ENCODE data around the gene GLYR1.

The GLYR1 gene

DNA sequence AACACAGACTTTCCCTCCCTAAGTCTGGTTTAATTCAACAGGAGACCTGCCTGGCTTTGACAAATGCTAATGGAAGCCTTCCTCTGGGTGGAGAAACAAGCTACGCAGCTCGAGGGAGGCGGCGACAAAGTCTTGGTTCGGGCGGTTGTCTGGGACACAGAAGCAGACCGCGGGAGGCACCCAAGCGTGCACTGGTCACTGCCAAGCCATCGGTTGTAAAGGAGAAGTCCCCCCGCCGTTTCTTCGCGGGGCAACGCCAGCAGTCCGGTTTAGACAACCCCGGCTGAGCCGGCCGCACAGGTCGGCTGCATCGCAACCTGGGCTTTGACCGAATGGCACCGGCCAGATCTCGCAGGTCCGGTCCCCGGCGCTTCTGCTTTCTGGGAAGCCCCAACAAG is 586 bp downstream of the GLYR1 start:
- DNase-seq = peak; percentile 5

DNA sequence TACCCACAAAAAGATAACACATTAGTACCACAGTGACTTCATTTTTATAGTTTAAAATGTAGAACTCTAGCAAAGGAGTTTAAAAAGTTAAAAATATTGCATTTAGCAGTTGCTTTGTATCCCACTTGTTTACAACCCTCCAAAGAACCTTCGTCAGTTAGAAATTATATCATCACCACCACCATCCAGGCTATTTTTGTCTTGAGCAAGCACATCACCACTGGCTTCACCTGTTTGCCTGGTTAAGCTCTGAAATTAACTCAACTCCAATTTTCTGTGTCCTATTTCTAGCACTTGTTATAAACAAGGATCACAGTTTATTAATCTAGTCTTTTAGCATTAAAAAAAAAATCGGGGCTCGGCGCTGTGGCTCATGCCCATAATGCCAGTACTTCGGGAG is 6.1 kb downstream of the GLYR1 start:
- DNase-seq = no peak

DNA sequence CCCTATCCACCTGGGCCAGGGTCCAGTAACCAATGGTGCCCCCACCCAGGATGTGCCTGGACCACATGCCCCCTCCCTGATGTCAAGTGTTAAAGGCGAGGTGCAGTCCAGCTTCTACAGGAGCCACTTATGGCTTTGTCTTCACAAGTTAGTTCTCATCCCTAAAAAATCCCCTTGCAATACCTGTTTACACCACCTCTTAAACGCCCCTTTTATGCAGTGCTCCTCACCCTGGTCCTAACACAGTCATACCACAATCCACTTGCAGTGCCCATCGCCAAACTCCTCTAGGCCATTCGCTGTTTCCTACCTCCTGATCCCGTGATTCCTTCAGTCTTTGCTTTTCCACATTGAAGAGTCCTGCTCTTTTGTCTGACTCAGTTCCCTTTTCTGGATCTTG is 7.1 kb downstream of the GLYR1 start:
- DNase-seq = no peak

DNA sequence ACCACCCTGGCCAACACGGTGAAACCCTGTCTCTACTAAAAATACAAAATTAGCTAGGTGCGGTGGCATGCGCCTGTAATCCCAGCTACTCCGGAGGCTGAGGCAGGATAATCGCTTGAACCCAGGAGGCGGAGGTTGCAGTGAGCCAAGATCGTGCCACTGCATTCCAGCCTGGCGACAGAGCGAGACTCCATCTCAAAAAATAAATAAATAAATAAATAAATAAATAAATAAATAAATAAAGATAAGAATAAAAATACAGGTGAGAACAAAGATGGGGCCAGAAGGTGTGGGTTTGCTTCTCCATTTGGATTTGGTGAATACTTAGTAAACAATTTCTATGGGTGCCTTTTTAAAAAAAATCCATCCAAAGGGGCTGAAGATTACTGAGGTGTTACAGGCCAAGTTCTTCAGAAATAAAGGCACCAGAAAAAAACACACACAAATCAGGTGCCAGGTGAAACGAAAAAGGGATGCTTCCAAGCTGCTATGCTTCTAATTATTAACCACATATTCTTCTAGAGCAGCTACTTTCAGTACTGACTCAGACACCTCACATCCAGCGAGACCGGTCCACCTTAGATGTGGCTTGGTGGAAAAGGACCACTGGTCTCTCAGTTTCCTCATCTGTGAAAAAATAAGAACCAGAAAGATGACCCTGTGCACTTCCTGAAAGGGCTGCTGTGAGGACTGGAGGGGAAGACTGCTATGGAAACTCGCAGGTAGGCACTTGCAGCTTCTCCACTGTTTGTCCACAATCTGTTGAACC is 9.2 kb downstream of the GLYR1 start:
- no peak for DNase-seq

DNA sequence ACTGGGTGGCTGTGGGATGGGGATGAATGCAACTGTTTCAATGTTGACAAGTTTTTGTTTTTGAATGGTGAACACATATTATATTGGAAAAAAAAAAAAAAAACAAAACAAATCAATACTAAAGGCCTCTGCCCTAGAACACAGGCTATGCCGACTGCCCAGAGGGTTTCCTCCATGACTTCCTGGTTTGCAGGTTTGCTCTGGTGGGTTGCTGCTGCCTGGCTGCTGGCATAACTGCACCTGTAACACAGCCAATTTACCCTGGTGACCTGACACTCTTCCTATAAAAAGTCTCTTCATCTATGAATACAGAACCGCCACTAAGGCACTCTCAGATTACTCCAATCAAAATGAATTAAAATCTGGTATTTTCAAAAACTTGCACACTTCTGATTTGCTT is 10.4 kb downstream of the GLYR1 start:
- DNase-seq = no peak

DNA sequence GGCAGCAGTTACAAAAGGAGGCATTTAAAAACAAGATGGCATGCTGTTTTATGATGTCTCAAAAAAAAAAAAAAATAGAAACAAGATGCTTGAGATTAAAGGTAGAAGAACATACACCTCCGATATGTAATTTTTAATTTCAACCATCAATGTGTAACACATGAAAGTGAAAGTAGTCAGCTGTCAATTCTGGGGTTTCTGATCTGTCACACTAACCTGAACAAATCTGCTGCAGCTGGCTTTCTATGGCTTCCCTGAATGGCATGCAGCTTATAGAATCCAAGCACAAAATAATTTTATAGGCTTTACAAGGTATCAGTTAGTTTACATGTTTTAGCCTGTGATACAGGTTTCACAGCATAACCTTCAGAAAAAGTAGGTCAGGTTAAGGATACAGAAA is 13.5 kb downstream of the GLYR1 start:
- DNase-seq = no peak

DNA sequence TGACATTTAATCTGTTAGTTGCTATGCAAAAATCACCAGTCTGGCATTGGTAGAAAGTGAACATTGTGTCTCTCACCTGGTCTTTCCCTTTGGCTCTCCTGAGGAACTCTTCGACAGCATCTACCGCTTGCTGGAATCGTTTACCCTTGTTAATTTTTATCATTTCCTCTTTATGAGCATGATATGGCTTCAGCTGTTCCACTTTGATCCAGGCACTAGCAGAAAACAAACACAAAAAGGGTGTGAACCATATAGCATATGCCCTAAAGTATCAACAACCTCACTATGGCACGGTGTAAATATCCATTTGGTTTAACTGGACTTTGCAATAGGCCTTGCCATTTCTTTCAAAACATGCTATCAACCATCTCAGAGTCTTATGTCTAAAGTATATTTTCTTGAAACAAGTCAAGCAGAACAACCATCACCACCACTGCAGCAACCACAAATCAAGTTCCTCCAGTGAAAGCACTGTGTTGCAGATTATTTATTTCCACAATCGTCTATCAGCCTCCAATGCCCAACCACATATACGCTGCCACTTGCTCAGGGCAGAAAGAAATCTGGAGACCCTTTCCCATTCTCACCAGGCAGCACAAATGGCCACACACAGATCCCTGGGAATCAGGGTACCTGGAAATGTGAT is 14.3 kb downstream of the GLYR1 start:
- DNase-seq = no peak

DNA sequence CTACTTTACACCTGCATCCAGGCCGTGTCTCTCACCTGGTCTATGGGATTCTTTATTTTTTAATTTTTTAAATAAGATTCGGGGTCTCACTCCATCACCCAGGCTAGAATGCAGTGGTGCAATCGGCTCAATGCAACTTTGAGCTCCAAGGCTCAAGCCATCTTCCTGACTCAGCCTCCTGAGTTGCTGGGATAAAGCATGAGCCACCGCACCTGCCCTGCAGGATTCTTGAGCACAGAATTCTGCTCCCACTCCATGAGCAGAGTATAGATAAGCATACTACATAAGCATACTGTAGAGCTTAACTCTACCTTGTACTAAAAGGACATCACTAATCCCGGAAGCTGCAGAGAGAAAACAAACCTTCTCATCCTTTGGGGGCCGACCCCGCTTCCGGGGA is 15.5 kb downstream of the GLYR1 start:
- DNase-seq = no peak

DNA sequence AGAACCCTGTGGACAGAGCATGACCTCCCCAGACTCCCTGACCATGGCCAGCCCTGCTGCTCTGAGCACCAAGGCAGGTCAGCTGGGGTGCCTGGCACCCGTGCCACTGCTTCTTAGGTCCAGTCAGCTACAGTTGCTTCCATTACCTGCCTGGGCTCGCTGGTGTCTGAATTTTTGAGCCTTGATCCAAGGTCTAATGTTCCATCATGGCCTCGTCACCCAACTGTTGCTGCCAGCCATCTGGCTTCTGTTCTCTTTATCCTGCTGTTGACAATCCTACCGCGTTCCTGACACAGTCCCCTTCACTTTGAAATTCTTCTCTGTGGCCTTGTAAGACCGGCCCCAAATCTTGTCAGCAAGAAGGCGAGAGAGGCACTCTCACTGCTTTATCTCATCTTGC is 16.7 kb downstream of the GLYR1 start:
- DNase-seq = no peak

DNA sequence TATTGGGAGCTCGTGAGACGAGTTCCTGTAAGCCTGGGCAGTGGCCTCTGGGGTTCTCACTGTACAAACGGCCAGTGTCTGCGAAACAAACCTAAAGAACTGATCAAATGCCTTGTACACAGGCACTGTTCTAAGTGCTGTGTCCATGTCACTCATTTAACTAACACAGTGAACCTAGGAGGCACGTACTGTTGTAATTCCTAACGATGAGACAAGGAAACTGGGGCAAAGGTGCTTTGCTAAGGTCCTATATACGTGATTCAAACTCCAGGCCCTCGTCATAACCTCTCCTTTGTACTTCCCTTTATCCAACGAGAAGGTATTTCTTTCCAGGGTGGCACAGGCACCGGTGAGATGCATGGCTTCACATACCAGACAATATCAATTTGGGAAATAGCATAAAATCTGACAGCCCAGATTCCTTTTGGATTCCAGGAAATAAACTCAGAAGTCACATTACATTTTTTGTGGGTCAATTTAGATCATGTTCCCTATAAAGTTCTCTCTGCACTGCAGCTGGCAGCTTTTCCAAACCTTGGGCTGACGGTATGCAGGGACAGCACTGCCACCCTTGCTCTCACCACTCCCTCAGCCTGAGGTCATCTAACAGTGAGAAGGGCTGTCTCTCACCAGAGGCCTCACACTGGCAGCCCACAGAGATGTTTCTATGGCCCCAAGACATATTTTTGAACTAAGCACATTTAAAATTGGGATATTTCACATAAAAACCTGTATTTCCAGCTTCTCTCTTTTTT is 18.3 kb downstream of the GLYR1 start:
- DNase-seq = no peak

DNA sequence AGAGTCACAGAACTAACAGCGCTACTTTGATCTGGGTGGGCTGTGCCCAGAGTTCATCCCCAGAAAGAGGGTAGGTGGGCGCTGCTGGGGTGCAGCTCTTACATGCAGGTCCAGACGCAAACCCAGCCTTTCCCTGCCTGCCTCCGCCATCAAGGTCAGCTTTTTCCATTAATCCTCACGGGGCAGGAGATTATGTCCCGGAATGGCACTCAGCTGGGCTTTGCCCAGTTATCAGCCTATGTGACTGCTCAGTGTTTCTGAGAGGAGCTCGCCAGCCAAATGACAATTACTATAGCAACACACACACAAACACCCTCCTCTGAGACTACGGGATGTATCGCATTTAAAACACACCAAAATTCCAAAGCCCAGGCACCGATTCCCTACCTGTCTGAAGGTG is 20.1 kb downstream of the GLYR1 start:
- no peak for DNase-seq

DNA sequence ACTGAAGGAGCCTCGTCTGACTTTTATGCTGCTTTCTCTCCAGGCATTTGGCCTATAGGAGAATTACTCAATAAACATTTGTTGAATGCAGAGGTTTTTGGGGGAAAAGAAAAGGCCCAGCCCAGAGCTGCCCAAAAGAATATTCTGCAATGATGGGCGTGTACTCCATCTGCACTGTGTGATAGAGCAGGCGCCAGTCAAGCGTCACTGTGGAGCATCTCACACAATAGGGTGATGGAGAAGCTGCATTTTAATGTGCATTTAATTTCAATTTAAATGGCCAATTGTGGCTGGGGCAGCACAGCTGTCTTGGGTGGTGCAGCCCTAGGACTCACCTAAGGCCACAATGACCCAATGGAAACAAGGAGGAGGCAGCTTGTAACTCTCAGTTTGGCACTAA is 20.6 kb downstream of the GLYR1 start:
- DNase-seq = no peak

DNA sequence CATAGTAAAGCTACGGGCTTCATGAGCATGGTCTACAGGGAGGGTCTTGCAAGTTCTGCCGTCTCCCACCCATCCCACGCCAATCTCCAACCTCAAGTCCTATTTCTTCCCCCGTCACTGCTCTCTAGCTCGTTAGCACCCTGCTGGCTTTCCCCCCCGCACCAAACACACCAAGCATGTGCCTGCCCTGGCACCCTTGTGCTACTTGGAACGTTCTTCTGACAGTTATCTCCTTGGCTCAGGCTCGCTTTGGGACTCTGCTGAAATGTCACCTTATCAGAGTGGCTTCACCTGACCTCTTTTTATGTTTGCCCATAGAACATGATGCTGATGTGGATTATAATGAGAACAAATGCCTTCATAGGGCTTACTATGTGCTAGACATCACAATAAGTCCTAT is 21.9 kb downstream of the GLYR1 start:
- no peak for DNase-seq

DNA sequence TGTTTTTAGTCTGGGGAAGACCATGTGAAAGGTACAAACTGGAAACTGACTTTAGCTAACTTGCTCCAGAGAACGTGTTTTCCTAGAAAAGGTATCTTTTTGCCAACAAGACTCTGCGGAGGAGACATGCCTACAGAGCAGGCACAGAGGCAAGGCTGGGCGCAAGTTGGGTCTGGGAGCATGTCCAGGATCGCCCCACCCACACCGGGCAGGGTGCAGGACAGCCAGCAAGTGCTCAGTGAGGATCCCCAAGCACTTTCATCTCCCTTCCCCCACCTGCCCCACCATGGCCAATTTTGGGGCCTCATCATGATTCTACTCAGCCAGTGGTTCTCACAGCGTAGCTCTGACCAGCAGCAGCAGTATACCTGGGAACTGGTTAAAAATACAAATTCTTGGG is 26.4 kb downstream of the GLYR1 start:
- DNase-seq = no peak

DNA sequence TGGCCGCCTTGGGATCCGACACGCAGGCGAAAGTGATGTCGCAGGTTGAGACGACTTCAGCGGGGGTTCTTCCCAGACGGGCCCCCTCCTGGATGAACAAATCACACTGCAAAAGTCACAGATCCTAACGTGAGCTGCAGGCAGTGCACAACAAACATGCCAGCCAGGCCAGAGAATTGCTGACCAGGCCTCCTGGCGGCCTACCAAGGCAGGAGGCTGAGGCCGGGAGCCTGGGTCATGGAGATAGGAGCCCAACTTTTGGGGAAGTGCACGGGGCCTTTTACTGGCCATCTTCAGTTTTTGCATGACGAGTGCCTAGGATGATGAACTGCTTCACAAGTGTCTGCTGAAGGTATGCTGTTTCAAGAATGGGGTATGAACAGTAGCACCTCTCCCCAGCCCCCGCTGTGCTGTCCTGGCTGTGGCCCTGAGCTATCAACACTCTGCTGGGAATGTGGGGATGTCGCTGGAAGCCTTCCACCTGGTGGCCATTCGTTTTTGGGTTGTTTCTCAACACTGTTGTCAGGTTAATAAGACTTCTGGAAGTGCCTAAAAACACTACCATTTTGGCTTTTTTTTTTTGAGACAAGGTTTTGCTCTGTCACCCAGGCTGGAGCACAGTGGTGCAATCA is 32.4 kb downstream of the GLYR1 start:
- DNase-seq = no peak

DNA sequence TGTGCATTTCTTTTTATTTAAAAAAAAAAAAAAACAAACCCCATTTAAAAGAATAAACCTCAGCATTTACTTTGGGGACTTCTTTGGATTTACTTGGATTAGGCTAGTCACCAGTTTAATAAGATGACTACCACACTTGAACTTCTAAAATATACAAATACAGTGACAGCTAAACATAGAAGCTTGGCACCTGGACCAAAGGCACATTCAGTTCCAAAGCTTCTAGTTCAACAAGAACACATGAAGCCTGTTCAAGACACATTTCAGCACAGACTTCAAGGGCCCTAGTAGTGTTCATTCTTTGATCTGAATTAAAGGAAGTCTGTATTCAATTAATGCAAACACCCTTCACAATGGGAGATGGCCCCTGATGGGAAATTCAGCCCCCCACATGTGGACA is 33.0 kb downstream of the GLYR1 start:
- no peak for DNase-seq

DNA sequence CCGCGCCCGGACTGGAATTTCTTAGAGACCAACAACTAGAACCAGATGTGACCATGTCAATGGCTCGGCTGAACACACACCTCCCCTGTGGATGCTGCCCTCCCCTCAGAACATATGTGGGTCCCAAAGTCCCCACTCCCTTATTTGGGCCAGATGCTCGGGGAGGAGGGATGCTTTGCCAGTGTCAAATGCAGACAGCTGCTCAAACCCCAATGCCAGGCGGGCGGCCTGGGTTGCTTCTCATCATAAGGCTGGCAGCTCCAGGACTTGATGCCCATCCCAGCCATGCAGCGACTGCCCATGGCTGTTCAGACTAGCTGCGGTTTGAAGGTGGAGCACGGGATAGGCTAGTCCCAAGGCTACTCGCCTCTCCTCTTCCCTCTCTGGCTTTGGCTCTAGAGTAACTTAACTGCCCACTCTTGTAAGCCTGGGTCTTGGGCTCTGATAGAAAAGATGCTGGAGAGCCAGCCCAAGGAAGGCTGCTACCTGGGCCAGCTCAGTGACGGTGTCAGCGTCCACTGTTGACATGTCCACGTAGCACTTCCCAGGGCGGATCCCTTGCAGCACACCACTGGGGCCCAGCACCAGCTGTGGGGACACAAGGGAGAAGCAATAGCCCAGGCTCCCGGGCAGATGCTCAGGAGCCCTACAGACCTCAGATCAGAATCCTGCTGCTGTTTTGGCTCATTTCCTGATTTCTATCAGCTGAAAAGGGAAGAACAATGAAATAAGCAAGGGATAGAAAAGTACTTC is 33.7 kb downstream of the GLYR1 start:
- DNase-seq = no peak

DNA sequence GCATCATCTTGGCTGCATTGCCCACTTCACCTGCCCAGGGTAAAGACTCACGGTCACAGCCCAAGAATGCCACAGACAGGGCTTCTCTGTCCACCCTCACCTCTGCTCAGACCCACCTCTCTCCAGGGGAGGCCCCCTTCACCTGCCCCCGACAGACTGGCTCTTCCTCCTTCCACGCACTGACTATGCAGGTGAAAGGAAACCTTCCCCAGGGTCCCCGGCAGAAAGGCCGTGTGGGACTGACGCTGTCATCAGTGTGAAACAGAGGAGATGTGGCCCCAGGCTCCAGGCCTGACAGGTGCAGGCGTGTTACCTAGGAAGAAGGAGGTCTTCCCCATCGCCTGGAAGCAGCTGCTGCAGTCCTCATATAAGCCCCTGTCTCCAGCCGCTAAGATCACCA is 35.3 kb downstream of the GLYR1 start:
- no peak for DNase-seq

DNA sequence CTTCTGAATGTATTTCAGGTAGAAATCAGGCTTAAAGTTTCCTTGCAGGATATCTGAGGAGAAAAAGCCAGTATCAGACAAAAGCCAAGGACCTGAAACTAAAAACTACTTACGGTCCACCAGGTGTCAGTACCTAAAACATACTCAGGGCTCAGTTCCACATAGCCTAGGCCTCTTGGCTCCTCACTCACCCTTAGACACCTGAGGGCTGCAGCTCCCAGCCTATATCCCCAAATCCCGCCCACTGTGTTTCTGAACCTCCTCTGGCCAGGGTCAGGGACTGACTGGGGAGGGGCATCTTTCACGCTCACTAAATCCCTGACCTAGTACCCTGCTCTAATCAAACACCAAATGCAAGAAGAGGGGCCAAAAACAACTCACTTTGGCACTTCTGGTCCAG is 35.8 kb downstream of the GLYR1 start:
- DNase-seq = no peak

DNA sequence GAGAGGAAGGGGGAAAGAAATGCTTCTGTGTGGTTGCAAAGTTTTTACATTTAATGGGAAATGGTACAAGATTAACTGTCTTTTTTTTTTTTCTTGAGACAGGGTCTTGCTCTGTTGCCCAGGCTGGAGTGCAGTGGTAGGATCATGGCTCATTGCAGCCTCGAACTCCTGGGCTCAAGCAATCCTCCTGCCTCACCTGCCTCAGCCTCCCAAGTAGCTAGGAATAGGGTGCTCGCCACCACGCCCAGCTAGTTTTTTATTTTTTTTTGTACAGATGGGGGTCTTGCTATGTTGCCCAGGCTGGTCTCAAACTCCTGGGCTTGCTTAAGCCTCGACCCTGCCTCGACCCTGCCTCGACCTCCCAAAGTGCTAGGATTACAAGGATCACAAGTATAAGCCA is 40.8 kb downstream of the GLYR1 start:
- no peak for DNase-seq

DNA sequence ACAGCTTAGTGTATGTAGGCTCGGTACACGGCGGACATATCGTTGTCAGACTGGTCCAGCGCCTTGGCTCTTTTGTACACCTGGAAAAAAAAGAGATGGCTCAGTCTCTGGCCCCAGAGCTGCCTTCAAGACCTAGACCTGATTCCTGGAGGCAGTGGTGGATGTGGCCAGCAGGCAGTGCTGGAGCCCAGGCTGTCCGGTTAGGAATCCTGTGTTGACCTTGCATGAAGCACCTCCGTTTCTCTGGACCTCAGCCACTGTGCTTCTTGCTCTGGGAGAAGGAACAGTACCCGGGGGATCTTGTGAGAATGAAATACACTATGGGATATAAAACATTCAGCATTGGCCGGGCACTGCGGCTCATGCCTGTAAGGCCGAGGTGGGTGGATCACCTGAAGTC is 41.9 kb downstream of the GLYR1 start:
- no peak for DNase-seq

DNA sequence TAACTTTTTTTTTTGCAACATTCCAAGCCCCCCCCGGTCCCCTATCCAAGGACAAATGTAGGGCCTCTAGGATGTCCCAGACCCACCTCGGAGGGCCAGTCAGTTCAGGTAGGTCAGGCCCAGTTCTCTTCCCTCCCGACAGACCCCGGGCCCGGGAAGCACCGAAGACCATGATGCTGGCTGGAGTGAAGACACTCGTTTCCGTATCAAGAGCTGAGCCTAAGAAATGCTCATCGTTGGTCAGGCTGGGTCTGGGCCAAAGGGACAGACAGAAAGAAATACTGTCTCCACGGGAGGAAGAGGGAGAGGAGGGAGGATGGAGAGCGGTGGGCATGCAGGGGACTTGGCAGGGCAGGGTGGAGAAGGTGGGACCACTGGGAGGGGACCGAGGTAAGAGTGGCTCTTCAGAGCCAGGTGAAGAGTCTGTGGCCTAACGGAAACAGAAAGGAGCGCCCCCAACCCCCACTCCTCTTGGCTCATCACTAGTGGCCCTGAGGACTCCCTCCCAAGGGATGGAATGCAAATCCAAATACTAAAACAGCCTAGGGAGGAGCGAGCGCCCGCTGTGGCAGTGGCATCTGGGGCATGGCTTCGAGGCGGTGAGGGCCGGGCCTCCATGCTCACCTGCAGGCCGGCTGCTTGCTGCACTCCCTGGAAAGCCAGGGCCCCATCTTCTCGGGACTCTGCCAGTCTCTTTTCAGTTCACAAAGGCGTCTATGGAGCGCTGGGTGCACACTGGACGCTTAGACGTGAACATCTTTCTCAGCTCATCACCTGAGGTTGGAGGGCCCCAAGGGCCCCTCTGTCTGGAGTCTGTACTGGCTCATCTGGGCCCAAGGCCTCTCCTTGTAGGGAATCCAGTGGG is 43.0 kb downstream of the GLYR1 start:
- no peak for DNase-seq
